OCI-LY7 (cell line): ENCODE measurements around the gene COL25A1. TPM values are rescaled to one million over a fixed set of nuclear protein-coding genes. Genes with fewer than 3 reads are reported as not detected.

Experiments
- BruUV-seq: library from RNA; stranded (reverse); fragments of 400-500 nt; replicated peaks from 2 replicates; lab custom pipeline; 2021; lab: Mats Ljungman, UMichigan
- CTCF ChIA-PET: fragments of 300-600 bp; sonication (Branson Sonifier 250); formaldehyde crosslinking; loops from one replicate; lab custom pipeline; 2022; ENCODE audit warnings: antibody characterized with exemption; ENCODE audit not compliant: unreplicated experiment; lab: Charles Lee
- POLR2A ChIA-PET: fragments of 300-600 bp; sonication (Branson Sonifier 250); formaldehyde crosslinking; loops from one replicate; lab custom pipeline; 2022; ENCODE audit warnings: antibody characterized with exemption; lab: Charles Lee
- DNase-seq: peaks from one replicate; pipeline ENCODE4 v3.0.0-alpha.2; 2015; ENCODE audit warnings: low spot score
- H2AFZ ChIP-seq: fragments of 200-600 bp; sonication (generic), shearing (Covaris generic); 2 replicates; pipeline ENCODE4 v1.6.1; 2014; ENCODE audit warnings: mild to moderate bottlenecking, antibody characterized with exemption, low read length, moderate library complexity
- H3K27ac ChIP-seq: fragments of 200-600 bp; sonication (generic); 2 replicates; pipeline ENCODE4 v1.5.1; 2014; ENCODE audit warnings: mixed run types, low read depth, mild to moderate bottlenecking, moderate library complexity, low read length, inconsistent platforms; ENCODE audit not compliant: poor library complexity, severe bottlenecking
- H3K36me3 ChIP-seq: fragments of 200-600 bp; sonication (generic); 2 replicates; pipeline ENCODE4 v1.6.1; 2014; ENCODE audit warnings: mild to moderate bottlenecking, antibody characterized with exemption, low read length, moderate library complexity, mixed read lengths; ENCODE audit not compliant: insufficient read depth
- H3K4me1 ChIP-seq: fragments of 200-600 bp; sonication (generic); 2 replicates; pipeline ENCODE4 v1.5.1; 2014; ENCODE audit warnings: mild to moderate bottlenecking, low read length; ENCODE audit not compliant: insufficient read depth, poor library complexity, severe bottlenecking
- H3K4me2 ChIP-seq: fragments of 200-600 bp; sonication (generic); 2 replicates; pipeline ENCODE4 v1.6.1; 2014; ENCODE audit warnings: mild to moderate bottlenecking, low read length
- H3K4me3 ChIP-seq: fragments of 200-600 bp; sonication (generic); 2 replicates; pipeline ENCODE4 v1.5.1; 2014; ENCODE audit warnings: mild to moderate bottlenecking, low read depth, low read length; ENCODE audit not compliant: poor library complexity, severe bottlenecking
- H3K79me2 ChIP-seq: fragments of 200-600 bp; sonication (generic); 2 replicates; pipeline ENCODE4 v1.6.1; 2016; ENCODE audit warnings: low read depth, mild to moderate bottlenecking, low read length, moderate library complexity, mixed read lengths; ENCODE audit not compliant: insufficient read depth
- H3K9me2 ChIP-seq: fragments of 200-600 bp; sonication (generic); 2 replicates; pipeline ENCODE4 v1.6.1; 2016; ENCODE audit warnings: mild to moderate bottlenecking, low read length, mixed read lengths; ENCODE audit not compliant: insufficient read depth
- H3K9me3 ChIP-seq: fragments of 200-600 bp; sonication (generic); 2 replicates; pipeline ENCODE4 v1.6.1; 2014; ENCODE audit warnings: mild to moderate bottlenecking, mixed run types, low read length, mixed read lengths
- H4K20me1 ChIP-seq: fragments of 200-600 bp; sonication (generic); 2 replicates; pipeline ENCODE4 v1.6.1; 2014; ENCODE audit warnings: mild to moderate bottlenecking, antibody characterized with exemption, low read length, moderate library complexity, mixed read lengths; ENCODE audit not compliant: insufficient read depth
- EZH2phosphoT487 ChIP-seq: fragments of 200-600 bp; sonication (generic); IDR thresholded peaks from 2 replicates; pipeline ENCODE4 v1.6.1; 2018; ENCODE audit warnings: low read depth, borderline replicate concordance, mild to moderate bottlenecking, mixed run types, antibody characterized with exemption, low read length, moderate library complexity, mixed read lengths
- intact Hi-C: fragments of 100-400 bp; cut with micrococcal nuclease; formaldehyde crosslinking; loops from one replicate; pipeline ENCODE4 v1.10.0; 2022; ENCODE audit not compliant: unreplicated experiment
- total RNA-seq, 2 experiments: library from RNA; depleted of rRNA in 1 of 2; stranded (reverse); fragments of >200 nt in 1 of 2; shearing (Covaris generic) in 1 of 2; gene quantifications; 2 replicates each; pipeline ENCODE4 v1.2.3, GENCODE V29; 2014 to 2022
- TF ChIP-seq, protein P1 (sequence below): fragments of 200-600 bp; sonication (generic); conservative IDR thresholded peaks from 2 replicates; pipeline ENCODE4 v1.5.1; 2014; ENCODE audit warnings: mild to moderate bottlenecking, antibody characterized with exemption, low read length, moderate library complexity, mixed read lengths

The COL25A1 gene
- total RNA-seq, 2 experiments from 2014 or later: not detected

DNA sequence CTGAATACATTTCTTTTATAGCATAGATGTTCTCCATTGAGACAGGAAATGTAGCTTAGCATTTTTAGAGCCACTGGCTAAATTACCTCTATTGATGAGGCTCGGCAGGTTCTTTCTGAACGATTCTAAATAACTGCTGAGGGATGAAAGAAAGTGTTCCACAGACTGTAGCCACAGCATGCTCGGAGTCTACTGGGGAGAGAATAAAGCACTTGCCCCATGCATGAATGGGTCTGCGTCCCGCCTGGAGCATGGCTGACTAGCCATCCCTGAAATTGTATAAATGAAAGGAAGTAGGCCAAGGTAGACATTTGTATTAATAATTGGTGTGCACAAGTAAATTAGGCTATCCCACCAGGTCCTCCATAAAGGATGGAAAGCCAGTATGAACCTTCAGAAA is 269.8 kb downstream of the COL25A1 start:
- no peaks in the 10 kb centered on the region for H4K20me1 ChIP-seq
- no peak overlapping the region for H3K4me2 ChIP-seq
- H3K4me3 ChIP-seq: no peak overlapping the region
- DNase-seq: no peak
- CTCF ChIA-PET: no interaction called here
- POLR2A ChIA-PET: interaction anchor here (0.7 kb wide), 1 partner anchor 1534 kb away, joined by 3 read pairs; no protein-coding TSS in a partner anchor
- no peaks in the 10 kb centered on the region for H3K36me3 ChIP-seq
- H3K9me2 ChIP-seq: no peaks in the 10 kb centered on the region
- H3K27ac ChIP-seq: no peak overlapping the region
- BruUV-seq: no TSS peak
- TF ChIP-seq, protein P1, sequence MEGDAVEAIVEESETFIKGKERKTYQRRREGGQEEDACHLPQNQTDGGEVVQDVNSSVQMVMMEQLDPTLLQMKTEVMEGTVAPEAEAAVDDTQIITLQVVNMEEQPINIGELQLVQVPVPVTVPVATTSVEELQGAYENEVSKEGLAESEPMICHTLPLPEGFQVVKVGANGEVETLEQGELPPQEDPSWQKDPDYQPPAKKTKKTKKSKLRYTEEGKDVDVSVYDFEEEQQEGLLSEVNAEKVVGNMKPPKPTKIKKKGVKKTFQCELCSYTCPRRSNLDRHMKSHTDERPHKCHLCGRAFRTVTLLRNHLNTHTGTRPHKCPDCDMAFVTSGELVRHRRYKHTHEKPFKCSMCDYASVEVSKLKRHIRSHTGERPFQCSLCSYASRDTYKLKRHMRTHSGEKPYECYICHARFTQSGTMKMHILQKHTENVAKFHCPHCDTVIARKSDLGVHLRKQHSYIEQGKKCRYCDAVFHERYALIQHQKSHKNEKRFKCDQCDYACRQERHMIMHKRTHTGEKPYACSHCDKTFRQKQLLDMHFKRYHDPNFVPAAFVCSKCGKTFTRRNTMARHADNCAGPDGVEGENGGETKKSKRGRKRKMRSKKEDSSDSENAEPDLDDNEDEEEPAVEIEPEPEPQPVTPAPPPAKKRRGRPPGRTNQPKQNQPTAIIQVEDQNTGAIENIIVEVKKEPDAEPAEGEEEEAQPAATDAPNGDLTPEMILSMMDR: no peak
- TF ChIP-seq EZH2phosphoT487: no peak
- H3K4me1 ChIP-seq: no peaks in the 10 kb centered on the region
- H3K9me3 ChIP-seq: no peaks in the 10 kb centered on the region
- no peak overlapping the region for H2AFZ ChIP-seq
- no peaks in the 10 kb centered on the region for H3K79me2 ChIP-seq
- intact Hi-C loops: no loop called here

DNA sequence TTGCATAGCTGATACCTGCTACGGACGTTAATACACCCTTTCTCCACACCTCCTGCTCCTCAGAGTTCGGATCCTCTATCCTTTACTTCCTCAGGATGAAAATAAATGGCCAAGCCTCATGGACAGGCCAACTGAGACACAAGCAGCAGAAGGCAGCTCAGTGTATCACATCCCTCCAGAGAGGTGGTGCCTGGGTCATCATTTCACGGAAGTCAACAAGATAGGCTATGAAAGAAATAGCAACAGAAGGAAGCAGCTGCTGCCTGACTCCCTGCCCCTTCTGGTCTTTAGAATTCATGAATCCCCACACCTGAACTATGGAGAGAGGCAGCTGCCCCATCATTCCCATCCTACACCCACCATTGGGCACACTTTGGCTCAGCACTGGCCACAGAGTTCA is 272.5 kb downstream of the COL25A1 start:
- Histone ChIP-seq H3K4me1 (no peaks in the 10 kb centered on the region), H3K36me3 (no peaks in the 10 kb centered on the region), H3K9me3 (no peaks in the 10 kb centered on the region), H3K9me2 (no peaks in the 10 kb centered on the region), H3K79me2 (no peaks in the 10 kb centered on the region), H3K4me3 (no peak overlapping the region), H3K4me2 (no peak overlapping the region), H4K20me1 (no peaks in the 10 kb centered on the region), H2AFZ (no peak overlapping the region), H3K27ac (no peak overlapping the region)
- ChIA-PET POLR2A (interaction anchor here (0.6 kb wide), 1 partner anchor 581 kb away, joined by 3 read pairs; no protein-coding TSS in a partner anchor), CTCF (no interaction called here)
- intact Hi-C loops: no loop called here
- no TSS peak for BruUV-seq
- no peak for DNase-seq
- TF ChIP-seq, protein P1: no peak
- no peak for TF ChIP-seq EZH2phosphoT487

DNA sequence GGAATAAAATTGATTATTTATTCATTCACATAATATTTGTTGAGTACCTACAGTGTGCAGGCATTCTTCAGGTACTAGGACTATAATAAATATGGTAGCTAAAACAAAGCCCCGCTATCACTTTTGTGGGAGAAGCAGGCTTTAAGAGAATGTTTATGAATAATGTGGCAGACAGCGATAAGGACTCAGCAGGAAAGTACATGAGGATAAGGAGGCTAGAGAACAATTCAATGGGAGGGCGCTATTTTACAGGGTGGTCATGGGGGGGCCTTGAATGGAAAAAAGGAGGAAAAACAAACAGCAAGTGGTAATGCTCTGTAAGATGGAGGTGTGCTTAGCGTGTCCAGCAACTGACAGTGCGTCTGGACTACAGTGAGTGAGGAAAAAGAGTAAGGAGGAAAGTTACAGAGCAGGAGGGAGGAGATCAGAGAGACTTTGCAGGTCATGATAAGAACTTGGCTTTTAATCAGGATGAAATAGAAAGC is 275.4 kb downstream of the COL25A1 start:
- ChIA-PET POLR2A (no interaction called here), CTCF (no interaction called here)
- Histone ChIP-seq H3K79me2 (no peaks in the 10 kb centered on the region), H3K9me3 (no peaks in the 10 kb centered on the region), H3K4me3 (no peak overlapping the region), H3K36me3 (no peaks in the 10 kb centered on the region), H3K9me2 (no peaks in the 10 kb centered on the region), H3K27ac (no peak overlapping the region), H3K4me1 (no peaks in the 10 kb centered on the region), H2AFZ (no peak overlapping the region), H3K4me2 (no peak overlapping the region), H4K20me1 (no peaks in the 10 kb centered on the region)
- no peak for TF ChIP-seq EZH2phosphoT487
- TF ChIP-seq, protein P1: no peak
- intact Hi-C loops: no loop called here
- no peak for DNase-seq
- BruUV-seq: no TSS peak
